SK-N-SH (cell line): ENCODE results near the gene CPXM1. TPM values are rescaled to one million over a fixed set of nuclear protein-coding genes. Genes with fewer than 3 reads are reported as not detected.

Source experiments
- CTCF ChIA-PET: fragments of 300-600, 350-600 bp; formaldehyde crosslinking; extraction: SDS; loops from one replicate; lab custom pipeline; 2021; lab: Yijun Ruan, JAX
- POLR2A ChIA-PET: fragments of 350-600 bp; sonication (Branson Sonifier 250); formaldehyde crosslinking; extraction: SDS; loops from one replicate; lab custom pipeline; 2020; ENCODE audit warnings: antibody characterized with exemption, inconsistent platforms; lab: Yijun Ruan, JAX
- DNase-seq: peaks from one replicate; pipeline ENCODE4 v3.0.0; 2012
- H2AFZ ChIP-seq: fragments of 200-600 bp; sonication (generic); 2 replicates; pipeline ENCODE4 v1.8.1; 2016; ENCODE audit warnings: antibody characterized with exemption, mild to moderate bottlenecking, low read depth
- H3F3A ChIP-seq: fragments of 200-600 bp; sonication (generic); replicated peaks from 2 replicates; pipeline ENCODE3; 2016; ENCODE audit warnings: antibody characterized with exemption, mild to moderate bottlenecking; ENCODE audit not compliant: insufficient read depth
- H3K27ac ChIP-seq, 2 experiments: fragments of 200-500 bp in 1 of 2; fragments of 200-600 bp in 1 of 2; sonication (Bioruptor generic) in 1 of 2; sonication (generic), shearing (Covaris generic) in 1 of 2; 2 replicates each; pipeline versions ENCODE4 v1.5.1 to v1.6.1; 2014 to 2016; ENCODE audit warnings: low read depth in 2 of 2, inconsistent platforms in 1 of 2, low read length in 1 of 2, mild to moderate bottlenecking in 1 of 2, mixed read lengths in 1 of 2
- H3K27me3 ChIP-seq: fragments of 200-600 bp; sonication (generic), shearing (Covaris generic); 2 replicates; pipeline ENCODE4 v1.6.1; 2016; ENCODE audit warnings: mixed run types; ENCODE audit not compliant: insufficient read depth
- H3K36me3 ChIP-seq, 2 experiments: fragments of 200-500 bp in 1 of 2; fragments of 200-600 bp in 1 of 2; sonication (Bioruptor generic) in 1 of 2; sonication (generic) in 1 of 2; replicated peaks in 1 of 2; 2 replicates each; pipeline versions ENCODE3 to v1.5.1; 2014 to 2016; ENCODE audit warnings: low read length in 1 of 2, mild to moderate bottlenecking in 1 of 2; ENCODE audit not compliant: insufficient read depth in 2 of 2, control insufficient read depth in 1 of 2
- H3K4me1 ChIP-seq, 2 experiments: fragments of 200-500 bp in 1 of 2; fragments of 200-600 bp in 1 of 2; sonication (Bioruptor generic) in 1 of 2; sonication (generic), shearing (Covaris generic) in 1 of 2; 2 replicates each; pipeline versions ENCODE4 v1.5.1 to v1.6.1; 2014 to 2016; ENCODE audit warnings: low read depth in 1 of 2, low read length in 1 of 2, mixed run types in 1 of 2; ENCODE audit not compliant: insufficient read depth in 2 of 2, control insufficient read depth in 1 of 2
- H3K4me2 ChIP-seq: fragments of 200-600 bp; sonication (generic), shearing (Covaris generic); 2 replicates; pipeline ENCODE4 v1.6.1; 2017; ENCODE audit warnings: mixed run types
- H3K4me3 ChIP-seq, 2 experiments: fragments of 200-500 bp in 1 of 2; fragments of 200-600 bp in 1 of 2; sonication (Bioruptor generic) in 1 of 2; sonication (generic), shearing (Covaris generic) in 1 of 2; 2 replicates each; pipeline versions ENCODE4 v1.5.1 to v1.8.1; 2014 to 2016; ENCODE audit warnings: low read depth in 2 of 2, inconsistent platforms in 1 of 2, low read length in 1 of 2, mild to moderate bottlenecking in 1 of 2, mixed read lengths in 1 of 2, moderate library complexity in 1 of 2
- H3K79me2 ChIP-seq: fragments of 200-600 bp; sonication (generic); 2 replicates; pipeline ENCODE4 v1.8.1; 2017; ENCODE audit warnings: mild to moderate bottlenecking; ENCODE audit not compliant: insufficient read depth
- H3K9ac ChIP-seq: fragments of 200-600 bp; sonication (generic); 2 replicates; pipeline ENCODE4 v1.6.1; 2017; ENCODE audit warnings: mixed run types
- H3K9me2 ChIP-seq: fragments of 200-600 bp; sonication (generic); 2 replicates; pipeline ENCODE4 v1.6.1; 2017; ENCODE audit warnings: mixed run types
- H3K9me3 ChIP-seq: fragments of 200-600 bp; sonication (generic); 2 replicates; pipeline ENCODE4 v1.6.1; 2017; ENCODE audit warnings: mixed run types, mild to moderate bottlenecking, moderate library complexity
- H4K20me1 ChIP-seq: fragments of 200-600 bp; sonication (generic); 2 replicates; pipeline ENCODE4 v1.6.1; 2017; ENCODE audit warnings: mild to moderate bottlenecking, mixed run types; ENCODE audit not compliant: insufficient read depth
- CHD2 ChIP-seq: fragments of 150-350 bp; IDR thresholded peaks from 2 replicates; pipeline ENCODE4 v1.6.1; 2018; ENCODE audit warnings: low read length; ENCODE audit not compliant: partially characterized antibody
- ELF1 ChIP-seq: IDR thresholded peaks from 2 replicates; pipeline ENCODE4 v1.4.0; 2012
- EZH2phosphoT487 ChIP-seq: fragments of 200-600 bp; sonication (generic); IDR thresholded peaks from 2 replicates; pipeline ENCODE4 v1.6.1; 2017; ENCODE audit warnings: low read depth, mixed run types, mild to moderate bottlenecking, antibody characterized with exemption, moderate library complexity, borderline replicate concordance
- FOSL2 ChIP-seq: IDR thresholded peaks from 2 replicates; pipeline ENCODE4 v1.4.0; 2012; ENCODE audit warnings: low read depth, mild to moderate bottlenecking, moderate library complexity, borderline replicate concordance
- FOXJ3 ChIP-seq: sonication (generic); formaldehyde crosslinking; IDR thresholded peaks from 2 replicates; pipeline ENCODE4 v1.5.1; 2020; ENCODE audit warnings: mild to moderate bottlenecking, missing genetic modification reagents
- FOXM1 ChIP-seq: IDR thresholded peaks from 2 replicates; pipeline ENCODE4 v1.4.0; 2012; ENCODE audit warnings: low read depth, mild to moderate bottlenecking
- GABPA ChIP-seq: IDR thresholded peaks from 2 replicates; pipeline ENCODE4 v1.4.0; 2012; ENCODE audit warnings: low read depth, mild to moderate bottlenecking
- GATA2 ChIP-seq: sonication (generic); formaldehyde crosslinking; IDR thresholded peaks from 2 replicates; pipeline ENCODE4 v1.5.0; 2020; ENCODE audit warnings: mild to moderate bottlenecking, missing genetic modification reagents
- MAX ChIP-seq: IDR thresholded peaks from 2 replicates; pipeline ENCODE4 v1.4.0; 2012; ENCODE audit warnings: low read depth
- MEF2A ChIP-seq: IDR thresholded peaks from 2 replicates; pipeline ENCODE4 v1.4.0; 2012; ENCODE audit warnings: low read depth, borderline replicate concordance
- NFIC ChIP-seq: IDR thresholded peaks from 2 replicates; pipeline ENCODE4 v1.4.0; 2012; ENCODE audit warnings: borderline replicate concordance
- NRF1 ChIP-seq: IDR thresholded peaks from 2 replicates; pipeline ENCODE4 v1.6.1; 2012; ENCODE audit warnings: low read depth, mild to moderate bottlenecking, low read length
- PBX3 ChIP-seq: IDR thresholded peaks from 2 replicates; pipeline ENCODE4; 2012
- RFX5 ChIP-seq: IDR thresholded peaks from 2 replicates; pipeline ENCODE4 v1.6.1; 2012; ENCODE audit warnings: mild to moderate bottlenecking, improper control_type of control experiment, low read length
- SMC3 ChIP-seq: IDR thresholded peaks from 2 replicates; pipeline ENCODE4 v1.6.1; 2012; ENCODE audit warnings: low read depth, low read length, improper control_type of control experiment
- TEAD4 ChIP-seq: IDR thresholded peaks from 2 replicates; pipeline ENCODE4 v1.4.0; 2012; ENCODE audit warnings: mild to moderate bottlenecking, borderline replicate concordance; ENCODE audit not compliant: insufficient read depth
- USF2 ChIP-seq: fragments of 150-350 bp; IDR thresholded peaks from 2 replicates; pipeline ENCODE4 v1.6.1; 2017; ENCODE audit warnings: antibody characterized with exemption, low read length, low read depth, borderline replicate concordance
- YY1 ChIP-seq: IDR thresholded peaks from 2 replicates; pipeline ENCODE4 v1.4.0; 2012; ENCODE audit warnings: low read depth, mild to moderate bottlenecking
- WGBS: methylation state at CpG from one replicate; pipeline ENCODE4 v1.1.6; 2017; ENCODE audit warnings: low lambda C conversion rate; 5-methylcytosine and 5-hydroxymethylcytosine counted together
- polyA plus RNA-seq, 3 experiments: library from polyadenylated mRNA; depleted of rRNA; stranded (reverse); fragments of >200 nt; gene quantifications; 2 replicates each; pipeline ENCODE4 v1.2.3, GENCODE V29; 2012
- TF ChIP-seq, protein P1 (sequence below): fragments of 200-600 bp; sonication (generic); IDR thresholded peaks from 2 replicates; pipeline ENCODE4 v1.6.1; 2017; ENCODE audit warnings: antibody characterized with exemption, mild to moderate bottlenecking, moderate library complexity
- TF ChIP-seq, protein P2 (sequence below): fragments of 150-350 bp; IDR thresholded peaks from 2 replicates; pipeline ENCODE4 v1.6.1; 2016; ENCODE audit warnings: mild to moderate bottlenecking, low read depth, low read length

Gene CPXM1
- polyA plus RNA-seq, 1 of the 3 experiments (the other 2 are of a cell fraction) = 99.9 TPM

DNA sequence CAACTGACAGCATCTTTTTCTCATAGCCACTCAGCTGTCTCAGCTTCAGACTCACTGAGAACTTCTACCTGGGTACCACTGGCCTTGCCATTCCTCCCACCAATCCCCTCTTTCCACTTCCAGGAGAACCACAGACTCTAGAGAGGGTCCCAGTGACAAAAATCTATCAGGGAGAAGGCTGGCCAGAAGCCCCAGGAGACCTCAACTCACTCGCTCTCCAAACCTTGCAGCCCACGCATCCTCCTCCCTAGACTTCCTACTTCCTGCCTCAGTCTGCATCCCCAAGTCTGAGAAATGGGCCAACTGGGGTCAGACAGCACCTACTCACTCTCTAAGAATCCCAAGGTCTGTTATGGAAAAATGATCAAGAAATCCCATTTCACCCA, 16.9 kb upstream of the CPXM1 start:
- no peaks in the 10 kb centered on the region for H3K79me2 ChIP-seq
- CTCF ChIA-PET = no interaction called here
- H3K4me2 ChIP-seq = no peak overlapping the region
- H3F3A ChIP-seq = peaks cover 13% of the 10 kb centered on the region
- H3K9me2 ChIP-seq = no peaks in the 10 kb centered on the region
- POLR2A ChIA-PET = no interaction called here
- H3K4me1 ChIP-seq = peaks cover 14 to 18% of the 10 kb centered on the region in 2 experiments; a peak in 2 of 4 replicates
- 91% methylated on average over 2 of the region's 2 CpGs for WGBS
- no peaks in the 10 kb centered on the region for H4K20me1 ChIP-seq
- no peaks in the 10 kb centered on the region for H3K36me3 ChIP-seq
- no peak for TF ChIP-seq RFX5
- no peak for TF ChIP-seq NFIC
- TF ChIP-seq, protein P1, sequence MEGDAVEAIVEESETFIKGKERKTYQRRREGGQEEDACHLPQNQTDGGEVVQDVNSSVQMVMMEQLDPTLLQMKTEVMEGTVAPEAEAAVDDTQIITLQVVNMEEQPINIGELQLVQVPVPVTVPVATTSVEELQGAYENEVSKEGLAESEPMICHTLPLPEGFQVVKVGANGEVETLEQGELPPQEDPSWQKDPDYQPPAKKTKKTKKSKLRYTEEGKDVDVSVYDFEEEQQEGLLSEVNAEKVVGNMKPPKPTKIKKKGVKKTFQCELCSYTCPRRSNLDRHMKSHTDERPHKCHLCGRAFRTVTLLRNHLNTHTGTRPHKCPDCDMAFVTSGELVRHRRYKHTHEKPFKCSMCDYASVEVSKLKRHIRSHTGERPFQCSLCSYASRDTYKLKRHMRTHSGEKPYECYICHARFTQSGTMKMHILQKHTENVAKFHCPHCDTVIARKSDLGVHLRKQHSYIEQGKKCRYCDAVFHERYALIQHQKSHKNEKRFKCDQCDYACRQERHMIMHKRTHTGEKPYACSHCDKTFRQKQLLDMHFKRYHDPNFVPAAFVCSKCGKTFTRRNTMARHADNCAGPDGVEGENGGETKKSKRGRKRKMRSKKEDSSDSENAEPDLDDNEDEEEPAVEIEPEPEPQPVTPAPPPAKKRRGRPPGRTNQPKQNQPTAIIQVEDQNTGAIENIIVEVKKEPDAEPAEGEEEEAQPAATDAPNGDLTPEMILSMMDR = no peak
- TF ChIP-seq, protein P2, sequence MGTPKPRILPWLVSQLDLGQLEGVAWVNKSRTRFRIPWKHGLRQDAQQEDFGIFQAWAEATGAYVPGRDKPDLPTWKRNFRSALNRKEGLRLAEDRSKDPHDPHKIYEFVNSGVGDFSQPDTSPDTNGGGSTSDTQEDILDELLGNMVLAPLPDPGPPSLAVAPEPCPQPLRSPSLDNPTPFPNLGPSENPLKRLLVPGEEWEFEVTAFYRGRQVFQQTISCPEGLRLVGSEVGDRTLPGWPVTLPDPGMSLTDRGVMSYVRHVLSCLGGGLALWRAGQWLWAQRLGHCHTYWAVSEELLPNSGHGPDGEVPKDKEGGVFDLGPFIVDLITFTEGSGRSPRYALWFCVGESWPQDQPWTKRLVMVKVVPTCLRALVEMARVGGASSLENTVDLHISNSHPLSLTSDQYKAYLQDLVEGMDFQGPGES = no peak
- TF ChIP-seq SMC3 = no peak
- TF ChIP-seq GABPA = no peak
- no peak for TF ChIP-seq MAX
- no peak for TF ChIP-seq NRF1
- no peak for TF ChIP-seq FOXJ3 (CRISPR knock-in tag)
- no peak for TF ChIP-seq ELF1
- TF ChIP-seq MEF2A = no peak
- no peak for TF ChIP-seq FOSL2
- TF ChIP-seq FOXM1 = no peak
- TF ChIP-seq YY1 = no peak
- TF ChIP-seq GATA2 (CRISPR knock-in tag) = no peak
- no peak for TF ChIP-seq CHD2
- TF ChIP-seq USF2 = no peak
- TF ChIP-seq TEAD4 = no peak
- no peak for TF ChIP-seq EZH2phosphoT487
- no peak for TF ChIP-seq PBX3
- no peak overlapping the region for H3K27ac ChIP-seq
- H2AFZ ChIP-seq = no peak overlapping the region
- peaks cover 1% of the 10 kb centered on the region for H3K9me3 ChIP-seq
- DNase-seq = no peak
- no peak overlapping the region for H3K4me3 ChIP-seq
- no peaks in the 10 kb centered on the region for H3K27me3 ChIP-seq
- no peak overlapping the region for H3K9ac ChIP-seq
